ENCODE measurements around the gene KAZN. TPM values are rescaled to one million over a fixed set of nuclear protein-coding genes. Genes with fewer than 3 reads are reported as not detected.

Gene KAZN
- total and polyA plus RNA-seq, 2 of the 8 experiments (the other 6 are each of a cell fraction or from before 2014, with no cell fraction given), result 3.7 to 11.8 TPM

DNA sequence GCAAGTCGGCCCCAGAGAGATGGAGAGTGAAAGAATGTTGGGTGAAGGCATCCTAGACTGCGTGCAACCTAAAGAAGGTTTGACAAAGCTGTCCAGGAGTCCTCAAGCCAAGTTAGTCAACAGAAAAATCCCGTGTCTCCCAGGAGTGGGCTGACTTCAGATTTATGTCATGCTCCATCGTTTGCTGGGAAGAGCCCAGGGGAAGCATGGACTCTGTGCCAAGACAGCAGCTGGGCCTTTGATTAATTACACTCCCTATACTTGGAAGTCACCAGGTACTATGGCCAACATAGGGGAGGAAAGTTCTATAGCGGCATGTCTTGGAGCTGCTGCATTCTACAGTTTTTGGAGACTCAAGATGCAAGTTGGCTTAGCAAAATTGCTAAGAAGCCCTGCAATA lies 247.4 kb downstream of the KAZN start:
- H3K27ac ChIP-seq (ENCODE audit: low read depth, low read length), result no peak overlapping the region
- POLR2A ChIA-PET (ENCODE audit: partially characterized antibody), result no interaction called here
- no peak overlapping the region for H3K4ac ChIP-seq (replicated peaks; ENCODE audit: insufficient read length, low read depth, low read length)
- CTCF ChIA-PET (ENCODE audit: partially characterized antibody), result interaction anchor here (1.0 kb wide), 1 partner anchor 41 kb away, joined by 4 read pairs; no protein-coding TSS in a partner anchor
- H2BK12ac ChIP-seq (ENCODE audit: low read depth, low read length), result no peak overlapping the region
- no peaks in the 10 kb centered on the region for H4K20me1 ChIP-seq (replicated peaks in 1 of 2; ENCODE audit: control insufficient read depth in 1 of 2, insufficient read depth in 2 of 2, low read length in 2 of 2)
- FAIRE-seq (no peak), DNase-seq (ENCODE audit: low read depth in 1 of 2, low spot score in 2 of 2) (no peak)
- H2BK5ac ChIP-seq (ENCODE audit: low read depth, low read length), result no peak overlapping the region
- no peak overlapping the region for H2AFZ ChIP-seq (ENCODE audit: low read length)
- no peak overlapping the region for H3K18ac ChIP-seq (ENCODE audit: extremely low read depth, low read length)
- H3K9ac ChIP-seq (replicated peaks in 1 of 4; ENCODE audit: extremely low read depth in 1 of 4, low read depth in 3 of 4, low read length in 3 of 4), result no peak overlapping the region
- peaks cover 9% of the 10 kb centered on the region; the same call in 1 of the 2 replicates for H3K23me2 ChIP-seq (ENCODE audit: low read depth, low read length)
- no peak overlapping the region for H3K56ac ChIP-seq (replicated peaks; ENCODE audit: insufficient read length, low read depth, low read length)
- no peak overlapping the region for H2BK120ac ChIP-seq (replicated peaks; ENCODE audit: low read depth, low read length)
- peaks cover 10 to 13% of the 10 kb centered on the region in 2 experiments for H3K9me3 ChIP-seq (ENCODE audit: insufficient read depth in 2 of 2, low read depth in 1 of 2, low read length in 1 of 2)
- no peaks in the 10 kb centered on the region for H3K36me3 ChIP-seq (ENCODE audit: control insufficient read depth in 2 of 4, insufficient read depth in 4 of 4, low read length in 3 of 4)
- WGBS, 2 experiments (ENCODE audit: extremely low coverage in 1 of 2, insufficient coverage in 1 of 2, insufficient read length in 1 of 2, insufficient replicate concordance in 2 of 2, low coverage in 1 of 2, low lambda C conversion rate in 2 of 2, missing lambda C conversion rate in 1 of 2), result 95% methylated on average over 5 of the region's 5 CpGs; no CpG with 5 or more reads in 1 of the 2 experiments
- no peak overlapping the region for H2BK15ac ChIP-seq (ENCODE audit: low read length)
- H4K91ac ChIP-seq (replicated peaks; ENCODE audit: insufficient read length, low read length), result no peak overlapping the region
- no peaks in the 10 kb centered on the region; the same call in 1 of the 2 replicates for H3K79me1 ChIP-seq (ENCODE audit: low read depth, low read length)
- no peaks in the 10 kb centered on the region for H3K4me1 ChIP-seq (replicated peaks in 1 of 4; ENCODE audit: control insufficient read depth in 3 of 4, insufficient read depth in 4 of 4, low read length in 3 of 4)
- H2AK5ac ChIP-seq (ENCODE audit: low read depth, low read length), result no peak overlapping the region
- H4K5ac ChIP-seq (ENCODE audit: insufficient read length, low read depth, low read length), result no peak overlapping the region
- H3K4me3 ChIP-seq (ENCODE audit: extremely low read depth in 1 of 4, insufficient read depth in 2 of 4, low read depth in 3 of 4, low read length in 4 of 4), result no peak overlapping the region
- no peak overlapping the region for H3K23ac ChIP-seq (ENCODE audit: insufficient read length)
- H3K79me2 ChIP-seq (ENCODE audit: control insufficient read depth in 1 of 2, insufficient read depth in 2 of 2, low read length in 2 of 2), result no peaks in the 10 kb centered on the region
- H4K8ac ChIP-seq (ENCODE audit: extremely low read depth, insufficient read depth, low read length), result no peak overlapping the region
- H2BK20ac ChIP-seq (ENCODE audit: low read length), result no peak overlapping the region
- no peak overlapping the region for H3K4me2 ChIP-seq (ENCODE audit: insufficient read depth in 1 of 2, low read depth in 2 of 2, low read length in 2 of 2)
- no peak overlapping the region for H3K14ac ChIP-seq (ENCODE audit: insufficient read length)
- no peaks in the 10 kb centered on the region for H3K27me3 ChIP-seq (replicated peaks in 1 of 4; ENCODE audit: control insufficient read depth in 3 of 4, extremely low read depth in 1 of 4, insufficient read depth in 3 of 4, low read length in 3 of 4)
- no peak for TF ChIP-seq HDAC2 (IDR thresholded peaks at IDR 0.05; ENCODE audit: borderline replicate concordance in 1 of 2, low read depth in 2 of 2, low read length in 2 of 2)
- TF ChIP-seq TAF7 (optimal IDR thresholded peaks at IDR 0.05; ENCODE audit: borderline replicate concordance, low read depth, low read length), result no peak
- no peak for TF ChIP-seq SRF (IDR thresholded peaks at IDR 0.05; ENCODE audit: low read depth, low read length)
- TF ChIP-seq, protein P1, sequence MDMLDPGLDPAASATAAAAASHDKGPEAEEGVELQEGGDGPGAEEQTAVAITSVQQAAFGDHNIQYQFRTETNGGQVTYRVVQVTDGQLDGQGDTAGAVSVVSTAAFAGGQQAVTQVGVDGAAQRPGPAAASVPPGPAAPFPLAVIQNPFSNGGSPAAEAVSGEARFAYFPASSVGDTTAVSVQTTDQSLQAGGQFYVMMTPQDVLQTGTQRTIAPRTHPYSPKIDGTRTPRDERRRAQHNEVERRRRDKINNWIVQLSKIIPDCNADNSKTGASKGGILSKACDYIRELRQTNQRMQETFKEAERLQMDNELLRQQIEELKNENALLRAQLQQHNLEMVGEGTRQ (IDR thresholded peaks at IDR 0.05; ENCODE audit: low read length), result no peak
- no peak for TF ChIP-seq MAX (IDR thresholded peaks at IDR 0.05)
- no peak for TF ChIP-seq SIN3A (conservative IDR thresholded peaks at IDR 0.05 in 1 of 2, IDR thresholded peaks at IDR 0.05 in 1 of 2; ENCODE audit: low read depth in 1 of 2, low read length in 2 of 2)
- no peak for TF ChIP-seq CEBPB (IDR thresholded peaks at IDR 0.05; ENCODE audit: low read depth, low read length)
- TF ChIP-seq ATF2 (IDR thresholded peaks at IDR 0.05; ENCODE audit: low read length), result no peak
- no peak for TF ChIP-seq EGR1 (IDR thresholded peaks at IDR 0.05; ENCODE audit: borderline replicate concordance, low read depth, low read length)
- no peak for TF ChIP-seq POU5F1 (IDR thresholded peaks at IDR 0.05; ENCODE audit: low read depth, low read length)
